ENCODE data around the gene KIF24. TPM values are rescaled to one million over a fixed set of nuclear protein-coding genes. Genes with fewer than 3 reads are reported as not detected.

KIF24 gene
- total and polyA plus RNA-seq, 3 donors from 2014 or later: 18.3 to 34.7 (median 20.0) TPM

GRCh38 chr9:34292552-34292951 lies 36.5 kb downstream of the KIF24 start:
- no peaks in the 10 kb centered on the region for H3K9me3 ChIP-seq
- intact Hi-C loops (cut with DNase I; ENCODE audit: low total_unique reads): no loop called here
- H3K4me3 ChIP-seq: no peak overlapping the region
- TF ChIP-seq CTCF (IDR thresholded peaks at IDR 0.05): no peak
- no peak for TF ChIP-seq POLR2A (IDR thresholded peaks at IDR 0.05)
- H3K4me1 ChIP-seq: no peaks in the 10 kb centered on the region
- 57 to 74% methylated on average over 2 of the region's 2 CpGs for WGBS, 2 donors
- no peak overlapping the region for H3K27ac ChIP-seq
- no peaks in the 10 kb centered on the region for H3K36me3 ChIP-seq (ENCODE audit: low read depth, missing control alignments)
- H3K27me3 ChIP-seq: no peaks in the 10 kb centered on the region
- DNase-seq: no peak

GRCh38 chr9:34291423-34291822 lies 37.6 kb downstream of the KIF24 start:
- Histone ChIP-seq H3K9me3 (no peaks in the 10 kb centered on the region), H3K4me1 (no peaks in the 10 kb centered on the region), H3K27ac (no peak overlapping the region), H3K36me3 (ENCODE audit: low read depth, missing control alignments) (no peaks in the 10 kb centered on the region), H3K4me3 (no peak overlapping the region), H3K27me3 (no peaks in the 10 kb centered on the region)
- DNase-seq: no peak
- intact Hi-C loops (cut with DNase I; ENCODE audit: low total_unique reads): no loop called here
- no peak for TF ChIP-seq POLR2A (IDR thresholded peaks at IDR 0.05)
- TF ChIP-seq CTCF (IDR thresholded peaks at IDR 0.05): no peak
- WGBS, 2 donors: 85% methylated on average over 2 of the region's 2 CpGs

GRCh38 chr9:34291023-34291422 lies 38.0 kb downstream of the KIF24 start:
- Histone ChIP-seq H3K36me3 (ENCODE audit: low read depth, missing control alignments) (no peaks in the 10 kb centered on the region), H3K27me3 (no peaks in the 10 kb centered on the region), H3K4me1 (no peaks in the 10 kb centered on the region), H3K9me3 (no peaks in the 10 kb centered on the region), H3K27ac (no peak overlapping the region), H3K4me3 (no peak overlapping the region)
- 89 to 95% methylated on average over 2 of the region's 2 CpGs for WGBS, 2 donors
- DNase-seq: no peak
- TF ChIP-seq POLR2A (IDR thresholded peaks at IDR 0.05): no peak
- TF ChIP-seq CTCF (IDR thresholded peaks at IDR 0.05): no peak
- intact Hi-C loops (cut with DNase I; ENCODE audit: low total_unique reads): no loop called here

GRCh38 chr9:34289159-34289558 lies 39.9 kb downstream of the KIF24 start:
- no peak overlapping the region for H3K4me3 ChIP-seq
- H3K27ac ChIP-seq: no peak overlapping the region
- H3K4me1 ChIP-seq: no peaks in the 10 kb centered on the region
- 82 to 94% methylated on average over 2 of the region's 2 CpGs for WGBS, 2 donors
- no peak for DNase-seq
- intact Hi-C loops (cut with DNase I; ENCODE audit: low total_unique reads): no loop called here
- no peaks in the 10 kb centered on the region for H3K27me3 ChIP-seq
- no peaks in the 10 kb centered on the region for H3K9me3 ChIP-seq
- H3K36me3 ChIP-seq (ENCODE audit: low read depth, missing control alignments): no peaks in the 10 kb centered on the region
- TF ChIP-seq POLR2A (IDR thresholded peaks at IDR 0.05) (no peak), CTCF (IDR thresholded peaks at IDR 0.05) (no peak)

- no peak overlapping the region for H3K4me3 ChIP-seq
- TF ChIP-seq POLR2A (IDR thresholded peaks at IDR 0.05): no peak
- no peak for TF ChIP-seq CTCF (IDR thresholded peaks at IDR 0.05)
- no peaks in the 10 kb centered on the region for H3K36me3 ChIP-seq (ENCODE audit: low read depth, missing control alignments)
- no peak overlapping the region for H3K27ac ChIP-seq
- intact Hi-C loops (cut with DNase I; ENCODE audit: low total_unique reads): no loop called here
- H3K27me3 ChIP-seq: no peaks in the 10 kb centered on the region
- DNase-seq: no peak
- H3K4me1 ChIP-seq: no peaks in the 10 kb centered on the region
- no peaks in the 10 kb centered on the region for H3K9me3 ChIP-seq
- 57 to 69% methylated on average over 1 of the region's 1 CpG for WGBS, 2 donors
Measured at GRCh38 chr9:34282096-34282495, 47.0 kb downstream of the KIF24 start.
